HCT116 (cell line): Measurements from ENCODE around the gene RWDD4. TPM values are rescaled to one million over a fixed set of nuclear protein-coding genes. Genes with fewer than 3 reads are reported as not detected.
A peak's percentile ranks its signal among the peaks of the same experiment; 100 is the strongest.

Experiments
- ATAC-seq: fragments of 200-7000 bp; cut with Tn5 transposase; 2 replicates; pipeline ENCODE4 v1.9.1; 2020; ENCODE audit warnings: mild to moderate bottlenecking, moderate library complexity
- BruUV-seq: library from RNA; stranded (reverse); fragments of 400-500 nt; replicated peaks from 2 replicates; lab custom pipeline; 2021; lab: Mats Ljungman, UMichigan
- CTCF ChIA-PET: fragments of 300-600 bp; sonication (Branson Sonifier 250); formaldehyde crosslinking; loops from one replicate; lab custom pipeline; 2021; ENCODE audit warnings: antibody characterized with exemption; lab: Charles Lee
- POLR2A ChIA-PET: fragments of 300-600, 350-600 bp; sonication (Branson Sonifier 250); formaldehyde crosslinking; loops from one replicate; lab custom pipeline; 2021; ENCODE audit warnings: antibody characterized with exemption; lab: Charles Lee
- RAD21 ChIA-PET, 2 experiments: fragments of 300-600 bp; sonication (Branson Sonifier 250); formaldehyde crosslinking; loops; one replicate each; lab custom pipeline; 2023; ENCODE audit warnings: low total read pairs in 2 of 2; ENCODE audit not compliant: uncharacterized antibody in 2 of 2, unreplicated experiment in 2 of 2, low non-redundant PET in 1 of 2; lab: Charles Lee
- DNase-seq: peaks from one replicate; pipeline ENCODE4 v3.0.0-alpha.2; 2010; ENCODE audit warnings: low read depth, low spot score
- H2AFZ ChIP-seq: fragments of 200-600 bp; shearing (Covaris generic), sonication (generic); 2 replicates; pipeline ENCODE4 v1.6.1; 2017; ENCODE audit warnings: low read depth, mixed run types, mixed read lengths, antibody characterized with exemption, low read length; ENCODE audit not compliant: poor library complexity, severe bottlenecking
- H3K27ac ChIP-seq: 2 replicates; pipeline ENCODE4 v1.5.1; 2012; ENCODE audit warnings: low read depth, low read length
- H3K27me3 ChIP-seq: fragments of 200-600 bp; sonication (generic); 2 replicates; pipeline ENCODE4 v1.6.1; 2016; ENCODE audit warnings: mixed run types, low read length, mixed read lengths; ENCODE audit not compliant: insufficient read depth
- H3K36me3 ChIP-seq, 2 experiments: fragments of 200-500 bp in 1 of 2; fragments of 200-600 bp in 1 of 2; sonication (Bioruptor generic) in 1 of 2; sonication (generic) in 1 of 2; 2 replicates each; pipeline versions ENCODE4 v1.5.1 to v1.6.1; 2014 to 2016; ENCODE audit warnings: low read length in 2 of 2, inconsistent platforms in 1 of 2, mixed read lengths in 1 of 2, mixed run types in 1 of 2; ENCODE audit not compliant: insufficient read depth in 2 of 2, control insufficient read depth in 1 of 2
- H3K4me1 ChIP-seq, 2 experiments: fragments of 200-600 bp in 1 of 2; sonication (generic) in 1 of 2; 2 replicates each; pipeline versions ENCODE4 v1.5.1 to v1.6.1; 2012 to 2017; ENCODE audit warnings: low read length in 2 of 2, inconsistent platforms in 1 of 2, mild to moderate bottlenecking in 1 of 2, mixed read lengths in 1 of 2, mixed run types in 1 of 2, moderate library complexity in 1 of 2; ENCODE audit not compliant: insufficient read depth in 2 of 2, control insufficient read depth in 1 of 2
- H3K4me2 ChIP-seq: fragments of 200-600 bp; sonication (generic); 2 replicates; pipeline ENCODE4 v1.6.1; 2017; ENCODE audit warnings: mixed run types, low read length, mixed read lengths
- H3K4me3 ChIP-seq, 2 experiments: fragments of 200-600 bp in 1 of 2; sonication (generic) in 1 of 2; replicated peaks in 1 of 2; 2 replicates each; pipeline ENCODE4 v1.5.1; 2011 to 2016; ENCODE audit warnings: low read length in 2 of 2, control low read depth in 1 of 2, low read depth in 1 of 2, mild to moderate bottlenecking in 1 of 2, mixed read lengths in 1 of 2, mixed run types in 1 of 2
- H3K79me2 ChIP-seq: fragments of 200-600 bp; sonication (generic); 2 replicates; pipeline ENCODE4 v1.6.1; 2017; ENCODE audit warnings: mild to moderate bottlenecking, mixed run types, low read length, moderate library complexity, mixed read lengths; ENCODE audit not compliant: insufficient read depth
- H3K9ac ChIP-seq: fragments of 200-600 bp; sonication (generic); 2 replicates; pipeline ENCODE4 v1.6.1; 2016; ENCODE audit warnings: low read length, mixed read lengths
- H3K9me2 ChIP-seq: fragments of 200-600 bp; sonication (generic), shearing (Covaris generic); 2 replicates; pipeline ENCODE4 v1.6.1; 2017; ENCODE audit warnings: mixed run types, mild to moderate bottlenecking, moderate library complexity; ENCODE audit not compliant: insufficient read depth
- H3K9me3 ChIP-seq, 2 experiments: fragments of 200-500 bp in 1 of 2; fragments of 200-600 bp in 1 of 2; sonication (Bioruptor generic) in 1 of 2; sonication (generic) in 1 of 2; 2 replicates each; pipeline ENCODE4 v1.6.1; 2014 to 2017; ENCODE audit warnings: low read length in 2 of 2, mixed read lengths in 2 of 2, inconsistent platforms in 1 of 2, low read depth in 1 of 2, mild to moderate bottlenecking in 1 of 2, mixed run types in 1 of 2, moderate library complexity in 1 of 2; ENCODE audit not compliant: control insufficient read depth in 1 of 2, insufficient read depth in 1 of 2
- H4K20me1 ChIP-seq: fragments of 200-600 bp; sonication (generic), shearing (Covaris generic); 2 replicates; pipeline ENCODE4 v1.6.1; 2017; ENCODE audit warnings: mixed run types, mild to moderate bottlenecking, moderate library complexity; ENCODE audit not compliant: insufficient read depth
- CBX3 ChIP-seq: IDR thresholded peaks from 2 replicates; pipeline ENCODE4 v1.6.1; 2012; ENCODE audit warnings: low read depth
- CTCF ChIP-seq, 3 experiments: fragments of 200-600 bp in 1 of 3; sonication (generic) in 1 of 3; IDR thresholded peaks in 2 of 3; conservative IDR thresholded peaks in 1 of 3; 2 replicates each; pipeline ENCODE4 v1.5.1; 2012 to 2017; ENCODE audit warnings: low read depth in 2 of 3, low read length in 2 of 3, antibody characterized with exemption in 1 of 3, borderline replicate concordance in 1 of 3, control low read depth in 1 of 3, mild to moderate bottlenecking in 1 of 3, mixed read lengths in 1 of 3, mixed run types in 1 of 3, moderate library complexity in 1 of 3; ENCODE audit not compliant: insufficient read depth in 1 of 3
- POLR2A ChIP-seq: IDR thresholded peaks from 2 replicates; pipeline ENCODE4 v1.7.0; 2011; ENCODE audit warnings: borderline replicate concordance; ENCODE audit not compliant: insufficient read depth, insufficient read length; ENCODE audit errors: extremely low read depth
- POLR2AphosphoS5 ChIP-seq: IDR thresholded peaks from 2 replicates; pipeline ENCODE4 v1.6.1; 2011; ENCODE audit warnings: mild to moderate bottlenecking, low read depth, low read length, moderate library complexity
- RAD21 ChIP-seq: IDR thresholded peaks from 2 replicates; pipeline ENCODE4 v1.6.1; 2012; ENCODE audit warnings: low read depth, mild to moderate bottlenecking
- REST ChIP-seq: IDR thresholded peaks from 2 replicates; pipeline ENCODE4 v1.6.1; 2012; ENCODE audit warnings: low read depth
- SIN3A ChIP-seq: IDR thresholded peaks from 2 replicates; pipeline ENCODE4 v1.6.1; 2012; ENCODE audit warnings: low read depth
- ZFX ChIP-seq: fragments of 450-650 bp; IDR thresholded peaks from 2 replicates; pipeline ENCODE4 v1.6.1; 2017
- intact Hi-C: fragments of 100-400 bp; cut with micrococcal nuclease; formaldehyde crosslinking; loops from 2 replicates; pipeline ENCODE4 v1.10.0; 2022
- total RNA-seq: library from RNA; stranded (reverse); gene quantifications from one replicate; pipeline ENCODE4 v1.2.1, GENCODE V29; 2021; ENCODE audit not compliant: unreplicated experiment

The RWDD4 gene
- total RNA-seq, 1 experiment from 2014 or later, result 11.9 TPM

GRCh38 chr4:183600189-183600685 lies 58.7 kb downstream of the RWDD4 start:
- TF ChIP-seq ZFX (no peak), CTCF (IDR thresholded peaks at IDR 0.05 in 2 of 3, conservative IDR thresholded peaks at IDR 0.05 in 1 of 3; ENCODE audit: borderline replicate concordance in 1 of 3, insufficient read depth in 1 of 3, low read depth in 2 of 3, low read length in 2 of 3) (peak; percentile 9 to 40 (median 29); a peak in 4 of 6 replicates), POLR2AphosphoS5 (no peak), CBX3 (no peak), RAD21 (peak; percentile 24; the same call in 1 of the 2 replicates), POLR2A (no peak), REST (no peak), SIN3A (no peak)
- BruUV-seq, result no TSS peak
- ChIA-PET CTCF (interaction anchor here (1.1 to 1.6 kb wide), 2 partner anchors 96 to 127 kb away, joined by 3 read pairs; no protein-coding TSS in a partner anchor), POLR2A (no interaction called here), RAD21 (no interaction called here)
- Histone ChIP-seq H4K20me1 (no peaks in the 10 kb centered on the region), H3K4me2 (no peak overlapping the region), H3K36me3 (no peaks in the 10 kb centered on the region), H3K9me2 (no peaks in the 10 kb centered on the region), H3K9me3 (no peaks in the 10 kb centered on the region), H3K9ac (no peak overlapping the region), H3K4me1 (no peaks in the 10 kb centered on the region), H3K27ac (no peak overlapping the region), H3K79me2 (no peaks in the 10 kb centered on the region), H2AFZ (no peak overlapping the region), H3K27me3 (no peaks in the 10 kb centered on the region), H3K4me3 (no peak overlapping the region)
- ATAC-seq (0 out of 2 replicates have a peak, but pooled peaks have one; percentile 36), DNase-seq (no peak)
- intact Hi-C loops, result loop anchor here (2.0 kb wide), 1 partner anchor 127 kb away; no protein-coding TSS in a partner anchor
